ENCODE results near the gene DNAH14.

- TF ChIP-seq, protein P1, sequence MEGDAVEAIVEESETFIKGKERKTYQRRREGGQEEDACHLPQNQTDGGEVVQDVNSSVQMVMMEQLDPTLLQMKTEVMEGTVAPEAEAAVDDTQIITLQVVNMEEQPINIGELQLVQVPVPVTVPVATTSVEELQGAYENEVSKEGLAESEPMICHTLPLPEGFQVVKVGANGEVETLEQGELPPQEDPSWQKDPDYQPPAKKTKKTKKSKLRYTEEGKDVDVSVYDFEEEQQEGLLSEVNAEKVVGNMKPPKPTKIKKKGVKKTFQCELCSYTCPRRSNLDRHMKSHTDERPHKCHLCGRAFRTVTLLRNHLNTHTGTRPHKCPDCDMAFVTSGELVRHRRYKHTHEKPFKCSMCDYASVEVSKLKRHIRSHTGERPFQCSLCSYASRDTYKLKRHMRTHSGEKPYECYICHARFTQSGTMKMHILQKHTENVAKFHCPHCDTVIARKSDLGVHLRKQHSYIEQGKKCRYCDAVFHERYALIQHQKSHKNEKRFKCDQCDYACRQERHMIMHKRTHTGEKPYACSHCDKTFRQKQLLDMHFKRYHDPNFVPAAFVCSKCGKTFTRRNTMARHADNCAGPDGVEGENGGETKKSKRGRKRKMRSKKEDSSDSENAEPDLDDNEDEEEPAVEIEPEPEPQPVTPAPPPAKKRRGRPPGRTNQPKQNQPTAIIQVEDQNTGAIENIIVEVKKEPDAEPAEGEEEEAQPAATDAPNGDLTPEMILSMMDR (IDR thresholded peaks at IDR 0.05) = no peak
- no peak for TF ChIP-seq POLR2A (IDR thresholded peaks at IDR 0.05)
Measured at GRCh38 chr1:224900062-224900630, 29.3 kb upstream of the DNAH14 start.

All from adrenal gland (tissue), 5 donors.